ENCODE results near the gene MAST4. TPM values are rescaled to one million over a fixed set of nuclear protein-coding genes. Genes with fewer than 3 reads are reported as not detected.

MAST4 gene
- total and polyA plus RNA-seq, 2 of the 13 experiments (the other 11 are each of a cell fraction or from before 2014, with no cell fraction given), result 3.4 to 3.7 TPM

- Histone ChIP-seq H3K9me3 (ENCODE audit: low read length) (no peaks in the 10 kb centered on the region), H3K9ac (ENCODE audit: insufficient read depth, low read depth, low read length) (no peak overlapping the region), H3K79me2 (ENCODE audit: insufficient read depth, low read length) (no peaks in the 10 kb centered on the region), H3K4me3 (replicated peaks in 1 of 3; ENCODE audit: insufficient read depth in 1 of 3, low read depth in 2 of 3, low read length in 3 of 3) (no peak overlapping the region), H2AFZ (ENCODE audit: low read length) (no peak overlapping the region), H3K4me1 (ENCODE audit: insufficient read depth, low read length) (no peaks in the 10 kb centered on the region), H3K4me2 (ENCODE audit: low read depth, low read length) (no peak overlapping the region), H4K20me1 (ENCODE audit: insufficient read depth, low read length) (no peaks in the 10 kb centered on the region), H3K27ac (ENCODE audit: extremely low read length, insufficient read depth, low read length) (no peak overlapping the region), H3K36me3 (replicated peaks in 1 of 2; ENCODE audit: control insufficient read depth in 1 of 2, insufficient read depth in 2 of 2, low read length in 2 of 2) (no peaks in the 10 kb centered on the region), H3K27me3 (ENCODE audit: control insufficient read depth in 1 of 2, insufficient read depth in 2 of 2, low read length in 2 of 2) (peaks cover 0 to 4% of the 10 kb centered on the region in 2 experiments; a peak in 3 of 5 replicates)
- TF ChIP-seq NFIC (IDR thresholded peaks at IDR 0.05; ENCODE audit: low read length), result no peak
- TF ChIP-seq ZNF512B (CRISPR knock-in tag; IDR thresholded peaks at IDR 0.05; ENCODE audit: borderline replicate concordance), result no peak
- no peak for TF ChIP-seq ZNF580 (CRISPR knock-in tag; IDR thresholded peaks at IDR 0.05; ENCODE audit: borderline replicate concordance, low read depth)
- TF ChIP-seq PCBP2 (optimal IDR thresholded peaks at IDR 0.05; ENCODE audit: low read depth, low read length, poor library complexity, severe bottlenecking), result no peak
- no peak for TF ChIP-seq AHR (CRISPR knock-in tag; IDR thresholded peaks at IDR 0.05)
- TF ChIP-seq SRF (IDR thresholded peaks at IDR 0.05; ENCODE audit: low read depth, low read length), result no peak
- no peak for TF ChIP-seq ZNF224 (CRISPR knock-in tag; IDR thresholded peaks at IDR 0.05)
- no peak for TF ChIP-seq CEBPG (CRISPR knock-in tag; IDR thresholded peaks at IDR 0.05)
- TF ChIP-seq ZBTB21 (CRISPR knock-in tag; IDR thresholded peaks at IDR 0.05), result no peak
- TF ChIP-seq ESRRA (CRISPR knock-in tag; IDR thresholded peaks at IDR 0.05; ENCODE audit: low read depth), result no peak
- no peak for TF ChIP-seq TSC22D2 (CRISPR knock-in tag; IDR thresholded peaks at IDR 0.05; ENCODE audit: borderline replicate concordance)
- TF ChIP-seq KAT2B (IDR thresholded peaks at IDR 0.05; ENCODE audit: borderline replicate concordance, low read depth, low read length), result no peak
- TF ChIP-seq ZC3H4 (CRISPR knock-in tag; IDR thresholded peaks at IDR 0.05; ENCODE audit: borderline replicate concordance), result no peak
- TF ChIP-seq, protein P1, sequence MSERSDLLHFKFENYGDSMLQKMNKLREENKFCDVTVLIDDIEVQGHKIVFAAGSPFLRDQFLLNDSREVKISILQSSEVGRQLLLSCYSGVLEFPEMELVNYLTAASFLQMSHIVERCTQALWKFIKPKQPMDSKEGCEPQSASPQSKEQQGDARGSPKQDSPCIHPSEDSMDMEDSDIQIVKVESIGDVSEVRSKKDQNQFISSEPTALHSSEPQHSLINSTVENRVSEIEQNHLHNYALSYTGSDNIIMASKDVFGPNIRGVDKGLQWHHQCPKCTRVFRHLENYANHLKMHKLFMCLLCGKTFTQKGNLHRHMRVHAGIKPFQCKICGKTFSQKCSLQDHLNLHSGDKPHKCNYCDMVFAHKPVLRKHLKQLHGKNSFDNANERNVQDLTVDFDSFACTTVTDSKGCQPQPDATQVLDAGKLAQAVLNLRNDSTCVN (CRISPR knock-in tag; IDR thresholded peaks at IDR 0.05; ENCODE audit: borderline replicate concordance), result no peak
- no peak for TF ChIP-seq SMYD3 (CRISPR knock-in tag; IDR thresholded peaks at IDR 0.05)
- TF ChIP-seq HNRNPLL (IDR thresholded peaks at IDR 0.05; ENCODE audit: low read depth, low read length, poor library complexity, severe bottlenecking), result no peak
- TF ChIP-seq ZNF883 (CRISPR knock-in tag; IDR thresholded peaks at IDR 0.05; ENCODE audit: not compliant biosample characterization), result no peak
- TF ChIP-seq, protein P2, sequence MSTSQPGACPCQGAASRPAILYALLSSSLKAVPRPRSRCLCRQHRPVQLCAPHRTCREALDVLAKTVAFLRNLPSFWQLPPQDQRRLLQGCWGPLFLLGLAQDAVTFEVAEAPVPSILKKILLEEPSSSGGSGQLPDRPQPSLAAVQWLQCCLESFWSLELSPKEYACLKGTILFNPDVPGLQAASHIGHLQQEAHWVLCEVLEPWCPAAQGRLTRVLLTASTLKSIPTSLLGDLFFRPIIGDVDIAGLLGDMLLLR (CRISPR knock-in tag; IDR thresholded peaks at IDR 0.05), result no peak
- no peak for TF ChIP-seq ZNF782 (CRISPR knock-in tag; IDR thresholded peaks at IDR 0.05; ENCODE audit: borderline replicate concordance)
- no peak for TF ChIP-seq ZKSCAN5 (CRISPR knock-in tag; IDR thresholded peaks at IDR 0.05)
- in situ Hi-C loops (cut with HindIII; ENCODE audit: extremely low pct_ligation_motif_present, low pct_unique_long_range_greater_than_20kb), result no loop called here
- WGBS (ENCODE audit: low lambda C conversion rate), result 22% methylated on average over 3 of the region's 3 CpGs
- ChIA-PET CTCF (ENCODE audit: low intra/inter-chr PET ratio, low total read pairs) (no interaction called here), POLR2A (no interaction called here)
- BruUV-seq (replicated peaks), result no TSS peak
- FAIRE-seq (no peak), DNase-seq (ENCODE audit: low spot score) (no peak), ATAC-seq (no peak)
- intact Hi-C loops (cut with micrococcal nuclease; ENCODE audit: unreplicated experiment), result no loop called here
Measured at GRCh38 chr5:66909364-66909763, 313.2 kb downstream of the MAST4 start.

Data from HepG2 (cell line).